ENCODE data around the gene ZC3HAV1. TPM values are rescaled to one million over a fixed set of nuclear protein-coding genes. Genes with fewer than 3 reads are reported as not detected.
"Not testable (repeated sequence)": the region's sequence is repeated elsewhere in the genome, so short reads cannot be mapped to it uniquely, and the experiment has no call there.

The ZC3HAV1 gene
- polyA plus RNA-seq, 4 donors, result 7.3 to 21.2 (median 9.8) TPM

- 80 to 88% (median 88%) methylated on average over 11 of the region's 11 CpGs for WGBS, 3 donors
- Histone ChIP-seq H3K4me3 (ENCODE audit: low read depth in 1 of 3, low read length in 3 of 3) (no peak overlapping the region), H3K27me3 (ENCODE audit: control insufficient read depth in 3 of 3, insufficient read depth in 3 of 3, low read length in 3 of 3) (no peaks in the 10 kb centered on the region), H3K4me1 (ENCODE audit: control insufficient read depth in 3 of 3, insufficient read depth in 2 of 3, low read depth in 1 of 3, low read length in 2 of 3) (no peaks in the 10 kb centered on the region), H3K27ac (ENCODE audit: low read depth in 1 of 3, low read length in 2 of 3) (no peak overlapping the region), H3K9me3 (ENCODE audit: control insufficient read depth in 2 of 2, insufficient read depth in 1 of 2, low read depth in 1 of 2, low read length in 1 of 2) (no peaks in the 10 kb centered on the region), H3K36me3 (ENCODE audit: control insufficient read depth in 3 of 3, insufficient read depth in 2 of 3, low read depth in 1 of 3, low read length in 3 of 3) (peaks cover 28 to 51% (median 34%) of the 10 kb centered on the region in 3 donors)
- FAIRE-seq, result no peak
- no peak for DNase-seq
Measured at GRCh38 chr7:139065323-139065722, 44.2 kb downstream of the ZC3HAV1 start.

GRCh38 chr7:139061416-139061815 lies 48.1 kb downstream of the ZC3HAV1 start:
- Histone ChIP-seq H3K4me3 (ENCODE audit: low read depth in 1 of 3, low read length in 3 of 3) (no peak overlapping the region), H3K9me3 (ENCODE audit: control insufficient read depth in 2 of 2, insufficient read depth in 1 of 2, low read depth in 1 of 2, low read length in 1 of 2) (no peaks in the 10 kb centered on the region), H3K27me3 (ENCODE audit: control insufficient read depth in 3 of 3, insufficient read depth in 3 of 3, low read length in 3 of 3) (no peaks in the 10 kb centered on the region), H3K27ac (ENCODE audit: low read depth in 1 of 3, low read length in 2 of 3) (no peak overlapping the region), H3K36me3 (ENCODE audit: control insufficient read depth in 3 of 3, insufficient read depth in 2 of 3, low read depth in 1 of 3, low read length in 3 of 3) (peaks cover 20 to 42% (median 20%) of the 10 kb centered on the region in 3 donors), H3K4me1 (ENCODE audit: control insufficient read depth in 3 of 3, insufficient read depth in 2 of 3, low read depth in 1 of 3, low read length in 2 of 3) (no peaks in the 10 kb centered on the region)
- 67 to 84% (median 76%) methylated on average over 5 of the region's 5 CpGs for WGBS, 3 donors
- FAIRE-seq (no peak), DNase-seq (no peak)

- DNase-seq, result no peak
- H3K27ac ChIP-seq (ENCODE audit: low read depth in 1 of 3, low read length in 2 of 3), result no peak overlapping the region
- H3K27me3 ChIP-seq (ENCODE audit: control insufficient read depth in 3 of 3, insufficient read depth in 3 of 3, low read length in 3 of 3), result no peaks in the 10 kb centered on the region
- WGBS, 3 donors, result 75 to 92% (median 88%) methylated on average over 5 of the region's 5 CpGs
- no peaks in the 10 kb centered on the region for H3K4me1 ChIP-seq (ENCODE audit: control insufficient read depth in 3 of 3, insufficient read depth in 2 of 3, low read depth in 1 of 3, low read length in 2 of 3)
- FAIRE-seq, result no peak
- no peaks in the 10 kb centered on the region for H3K9me3 ChIP-seq (ENCODE audit: control insufficient read depth in 2 of 2, insufficient read depth in 1 of 2, low read depth in 1 of 2, low read length in 1 of 2)
- peaks cover 20 to 37% (median 20%) of the 10 kb centered on the region in 3 donors for H3K36me3 ChIP-seq (ENCODE audit: control insufficient read depth in 3 of 3, insufficient read depth in 2 of 3, low read depth in 1 of 3, low read length in 3 of 3)
- H3K4me3 ChIP-seq (ENCODE audit: low read depth in 1 of 3, low read length in 3 of 3), result no peak overlapping the region
Measured at GRCh38 chr7:139060695-139061237, 48.8 kb downstream of the ZC3HAV1 start.

GRCh38 chr7:139059905-139060304 lies 49.6 kb downstream of the ZC3HAV1 start:
- H3K27me3 ChIP-seq (ENCODE audit: control insufficient read depth in 3 of 3, insufficient read depth in 3 of 3, low read length in 3 of 3), result no peaks in the 10 kb centered on the region
- no peak for FAIRE-seq

GRCh38 chr7:139058943-139059342 lies 50.6 kb downstream of the ZC3HAV1 start:
- H3K27me3 ChIP-seq (ENCODE audit: control insufficient read depth in 3 of 3, insufficient read depth in 3 of 3, low read length in 3 of 3), result no peaks in the 10 kb centered on the region
- WGBS, 3 donors, result 58 to 87% (median 73%) methylated on average over 5 of the region's 5 CpGs
- no peak overlapping the region for H3K27ac ChIP-seq (ENCODE audit: low read depth in 1 of 3, low read length in 2 of 3)
- H3K4me1 ChIP-seq (ENCODE audit: control insufficient read depth in 3 of 3, insufficient read depth in 2 of 3, low read depth in 1 of 3, low read length in 2 of 3), result no peaks in the 10 kb centered on the region
- no peak for DNase-seq
- no peak for FAIRE-seq
- H3K9me3 ChIP-seq (ENCODE audit: control insufficient read depth in 2 of 2, insufficient read depth in 1 of 2, low read depth in 1 of 2, low read length in 1 of 2), result no peaks in the 10 kb centered on the region
- no peak overlapping the region for H3K4me3 ChIP-seq (ENCODE audit: low read depth in 1 of 3, low read length in 3 of 3)
- H3K36me3 ChIP-seq (ENCODE audit: control insufficient read depth in 3 of 3, insufficient read depth in 2 of 3, low read depth in 1 of 3, low read length in 3 of 3), result peaks cover 10 to 36% (median 11%) of the 10 kb centered on the region in 3 donors

More at GRCh38 chr7:139059905-139060304, 49.6 kb downstream of the ZC3HAV1 start:
- H3K9me3 ChIP-seq (ENCODE audit: control insufficient read depth in 2 of 2, insufficient read depth in 1 of 2, low read depth in 1 of 2, low read length in 1 of 2), result no peaks in the 10 kb centered on the region
- peaks cover 14 to 35% (median 19%) of the 10 kb centered on the region in 3 donors for H3K36me3 ChIP-seq (ENCODE audit: control insufficient read depth in 3 of 3, insufficient read depth in 2 of 3, low read depth in 1 of 3, low read length in 3 of 3)
- no peak overlapping the region for H3K27ac ChIP-seq (ENCODE audit: low read depth in 1 of 3, low read length in 2 of 3)
- no peak overlapping the region for H3K4me3 ChIP-seq (ENCODE audit: low read depth in 1 of 3, low read length in 3 of 3)
- 60 to 86% (median 61%) methylated on average over 1 of the region's 1 CpG for WGBS, 3 donors
- no peaks in the 10 kb centered on the region for H3K4me1 ChIP-seq (ENCODE audit: control insufficient read depth in 3 of 3, insufficient read depth in 2 of 3, low read depth in 1 of 3, low read length in 2 of 3)
- DNase-seq, result no peak

GRCh38 chr7:139055674-139056073 lies 53.8 kb downstream of the ZC3HAV1 start:
- no peaks in the 10 kb centered on the region for H3K4me1 ChIP-seq (ENCODE audit: control insufficient read depth in 3 of 3, insufficient read depth in 2 of 3, low read depth in 1 of 3, low read length in 2 of 3)
- no peak overlapping the region for H3K4me3 ChIP-seq (ENCODE audit: low read depth in 1 of 3, low read length in 3 of 3)
- DNase-seq, result no peak
- no peaks in the 10 kb centered on the region for H3K27me3 ChIP-seq (ENCODE audit: control insufficient read depth in 3 of 3, insufficient read depth in 3 of 3, low read length in 3 of 3)
- no peaks in the 10 kb centered on the region for H3K9me3 ChIP-seq (ENCODE audit: control insufficient read depth in 2 of 2, insufficient read depth in 1 of 2, low read depth in 1 of 2, low read length in 1 of 2)
- no peak overlapping the region for H3K27ac ChIP-seq (ENCODE audit: low read depth in 1 of 3, low read length in 2 of 3)
- no peak for FAIRE-seq
- peaks cover 13 to 43% (median 17%) of the 10 kb centered on the region in 3 donors for H3K36me3 ChIP-seq (ENCODE audit: control insufficient read depth in 3 of 3, insufficient read depth in 2 of 3, low read depth in 1 of 3, low read length in 3 of 3)
- WGBS, 3 donors, result 86 to 95% (median 93%) methylated on average over 1 of the region's 1 CpG

GRCh38 chr7:139054656-139055055 lies 54.9 kb downstream of the ZC3HAV1 start:
- H3K27ac ChIP-seq (ENCODE audit: low read depth in 1 of 3, low read length in 2 of 3); DNase-seq; H3K4me1 ChIP-seq (ENCODE audit: control insufficient read depth in 3 of 3, insufficient read depth in 2 of 3, low read depth in 1 of 3, low read length in 2 of 3); H3K27me3 ChIP-seq (ENCODE audit: control insufficient read depth in 3 of 3, insufficient read depth in 3 of 3, low read length in 3 of 3); H3K4me3 ChIP-seq (ENCODE audit: low read depth in 1 of 3, low read length in 3 of 3); H3K9me3 ChIP-seq (ENCODE audit: control insufficient read depth in 2 of 2, insufficient read depth in 1 of 2, low read depth in 1 of 2, low read length in 1 of 2); FAIRE-seq: not testable (repeated sequence)
- H3K36me3 ChIP-seq (ENCODE audit: control insufficient read depth in 3 of 3, insufficient read depth in 2 of 3, low read depth in 1 of 3, low read length in 3 of 3), result peaks cover 9 to 48% (median 14%) of the 10 kb centered on the region in 3 donors
- 97 to 98% (median 98%) methylated on average over 14 of the region's 14 CpGs for WGBS, 3 donors

GRCh38 chr7:139054101-139054500 lies 55.4 kb downstream of the ZC3HAV1 start:
- Histone ChIP-seq H3K4me1 (ENCODE audit: control insufficient read depth in 3 of 3, insufficient read depth in 2 of 3, low read depth in 1 of 3, low read length in 2 of 3) (no peaks in the 10 kb centered on the region), H3K27ac (ENCODE audit: low read depth in 1 of 3, low read length in 2 of 3) (no peak overlapping the region), H3K9me3 (ENCODE audit: control insufficient read depth in 2 of 2, insufficient read depth in 1 of 2, low read depth in 1 of 2, low read length in 1 of 2) (no peaks in the 10 kb centered on the region), H3K4me3 (ENCODE audit: low read depth in 1 of 3, low read length in 3 of 3) (no peak overlapping the region), H3K36me3 (ENCODE audit: control insufficient read depth in 3 of 3, insufficient read depth in 2 of 3, low read depth in 1 of 3, low read length in 3 of 3) (peaks cover 9 to 48% (median 18%) of the 10 kb centered on the region in 3 donors), H3K27me3 (ENCODE audit: control insufficient read depth in 3 of 3, insufficient read depth in 3 of 3, low read length in 3 of 3) (no peaks in the 10 kb centered on the region)
- 72 to 84% (median 78%) methylated on average over 2 of the region's 2 CpGs for WGBS, 3 donors
- no peak for DNase-seq
- FAIRE-seq, result no peak

- DNase-seq, result no peak
- no peak overlapping the region for H3K27ac ChIP-seq (ENCODE audit: low read depth in 1 of 3, low read length in 2 of 3)
- no peak overlapping the region for H3K4me3 ChIP-seq (ENCODE audit: low read depth in 1 of 3, low read length in 3 of 3)
- no peak for FAIRE-seq
- no peaks in the 10 kb centered on the region for H3K27me3 ChIP-seq (ENCODE audit: control insufficient read depth in 3 of 3, insufficient read depth in 3 of 3, low read length in 3 of 3)
- no peaks in the 10 kb centered on the region for H3K9me3 ChIP-seq (ENCODE audit: control insufficient read depth in 2 of 2, insufficient read depth in 1 of 2, low read depth in 1 of 2, low read length in 1 of 2)
- peaks cover 0 to under 1% (median 0%) of the 10 kb centered on the region in 3 donors for H3K4me1 ChIP-seq (ENCODE audit: control insufficient read depth in 3 of 3, insufficient read depth in 2 of 3, low read depth in 1 of 3, low read length in 2 of 3)
- H3K36me3 ChIP-seq (ENCODE audit: control insufficient read depth in 3 of 3, insufficient read depth in 2 of 3, low read depth in 1 of 3, low read length in 3 of 3), result peaks cover 11 to 42% (median 20%) of the 10 kb centered on the region in 3 donors
Measured at GRCh38 chr7:139051655-139052054, 57.9 kb downstream of the ZC3HAV1 start.
